ENCODE results near the gene KLHL17.
"Not testable (repeated sequence)": the region's sequence is repeated elsewhere in the genome, so short reads cannot be mapped to it uniquely, and the experiment has no call there.

Gene KLHL17

GRCh38 chr1:937521-937920, 22.9 kb upstream of the KLHL17 start:
- DNase-seq, result no peak

- no peak for DNase-seq
Measured at GRCh38 chr1:938088-938683, 22.2 kb upstream of the KLHL17 start.

- no peak for DNase-seq
Measured at GRCh38 chr1:938711-939489, 21.5 kb upstream of the KLHL17 start.

- DNase-seq, result no peak
Measured at GRCh38 chr1:939511-940106, 20.8 kb upstream of the KLHL17 start.

- DNase-seq, result peak; percentile 88
Measured at GRCh38 chr1:940107-941014, 20.0 kb upstream of the KLHL17 start.

GRCh38 chr1:941015-941587, 19.3 kb upstream of the KLHL17 start:
- no peak for DNase-seq

GRCh38 chr1:941588-942383, 18.6 kb upstream of the KLHL17 start:
- DNase-seq, result peak; percentile 88

- no peak for DNase-seq
Measured at GRCh38 chr1:942411-942821, 18.0 kb upstream of the KLHL17 start.

GRCh38 chr1:942864-943533, 17.4 kb upstream of the KLHL17 start:
- DNase-seq, result no peak

- no peak for DNase-seq
Measured at GRCh38 chr1:943545-944340, 16.6 kb upstream of the KLHL17 start.

- DNase-seq, result no peak
Measured at GRCh38 chr1:944341-945325, 15.8 kb upstream of the KLHL17 start.

GRCh38 chr1:945688-946556, 14.5 kb upstream of the KLHL17 start:
- DNase-seq, result no peak

- DNase-seq, result not testable (repeated sequence)
Measured at GRCh38 chr1:946811-947210, 13.6 kb upstream of the KLHL17 start.

GRCh38 chr1:947958-948357, 12.4 kb upstream of the KLHL17 start:
- DNase-seq, result no peak

GRCh38 chr1:950268-950667, 10.1 kb upstream of the KLHL17 start:
- no peak for DNase-seq

GRCh38 chr1:950881-951280, 9.5 kb upstream of the KLHL17 start:
- DNase-seq, result no peak

GRCh38 chr1:951364-951763, 9.0 kb upstream of the KLHL17 start:
- no peak for DNase-seq

- no peak for DNase-seq
Measured at GRCh38 chr1:952201-952600, 8.2 kb upstream of the KLHL17 start.

Data from right forelimb (tissue), 1 donor.